ENCODE measurements around the gene FGD2. TPM values are rescaled to one million over a fixed set of nuclear protein-coding genes. Genes with fewer than 3 reads are reported as not detected.

Gene FGD2
- total RNA-seq, 3 donors from 2014 or later: 6.9 to 18.3 (median 14.1) TPM

DNA sequence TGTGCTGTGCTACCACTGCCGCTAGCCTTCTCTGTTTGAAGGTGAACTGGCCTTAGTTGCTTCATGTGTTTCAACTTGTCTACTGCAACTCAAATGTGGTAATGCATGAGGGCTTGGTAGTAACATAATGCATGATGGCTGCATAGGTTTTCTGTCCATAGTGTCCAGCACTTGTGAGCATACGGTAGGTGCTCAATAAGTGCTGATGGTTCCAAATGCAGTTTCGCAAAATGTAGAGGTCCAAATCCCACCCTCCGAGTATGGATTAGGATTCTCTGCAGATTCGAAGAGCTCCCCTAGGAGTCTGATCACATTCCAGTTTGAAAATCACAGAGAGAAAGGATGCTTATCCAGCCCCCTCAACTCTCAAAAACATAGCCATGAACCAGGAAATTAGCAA is 64.2 kb downstream of the FGD2 start:
- ATAC-seq (no peak), DNase-seq (no peak)
- no peak for TF ChIP-seq CTCF (IDR thresholded peaks at IDR 0.05)
- Histone ChIP-seq H3K36me3 (ENCODE audit: low read depth) (no peaks in the 10 kb centered on the region), H3K9me3 (no peaks in the 10 kb centered on the region), H3K4me1 (ENCODE audit: low read depth) (no peaks in the 10 kb centered on the region), H3K4me3 (no peak overlapping the region)
- intact Hi-C loops (cut with DNase I, micrococcal nuclease): no loop called here

GRCh38 chr6:37072526-37072925 is 67.1 kb downstream of the FGD2 start:
- H3K4me1 ChIP-seq (ENCODE audit: low read depth): no peaks in the 10 kb centered on the region
- no peak for DNase-seq
- ATAC-seq: no peak
- H3K9me3 ChIP-seq: no peaks in the 10 kb centered on the region
- TF ChIP-seq CTCF (IDR thresholded peaks at IDR 0.05): no peak
- H3K36me3 ChIP-seq (ENCODE audit: low read depth): no peaks in the 10 kb centered on the region
- H3K4me3 ChIP-seq: no peak overlapping the region
- intact Hi-C loops (cut with DNase I, micrococcal nuclease): no loop called here

GRCh38 chr6:37074053-37074827 is 68.8 kb downstream of the FGD2 start:
- DNase-seq: no peak
- H3K4me1 ChIP-seq (ENCODE audit: low read depth): no peaks in the 10 kb centered on the region
- no peak overlapping the region for H3K4me3 ChIP-seq
- no peaks in the 10 kb centered on the region for H3K36me3 ChIP-seq (ENCODE audit: low read depth)
- peak; percentile 32 for ATAC-seq
- TF ChIP-seq CTCF (IDR thresholded peaks at IDR 0.05): no peak
- intact Hi-C loops (cut with DNase I, micrococcal nuclease): no loop called here
- H3K9me3 ChIP-seq: no peaks in the 10 kb centered on the region

DNA sequence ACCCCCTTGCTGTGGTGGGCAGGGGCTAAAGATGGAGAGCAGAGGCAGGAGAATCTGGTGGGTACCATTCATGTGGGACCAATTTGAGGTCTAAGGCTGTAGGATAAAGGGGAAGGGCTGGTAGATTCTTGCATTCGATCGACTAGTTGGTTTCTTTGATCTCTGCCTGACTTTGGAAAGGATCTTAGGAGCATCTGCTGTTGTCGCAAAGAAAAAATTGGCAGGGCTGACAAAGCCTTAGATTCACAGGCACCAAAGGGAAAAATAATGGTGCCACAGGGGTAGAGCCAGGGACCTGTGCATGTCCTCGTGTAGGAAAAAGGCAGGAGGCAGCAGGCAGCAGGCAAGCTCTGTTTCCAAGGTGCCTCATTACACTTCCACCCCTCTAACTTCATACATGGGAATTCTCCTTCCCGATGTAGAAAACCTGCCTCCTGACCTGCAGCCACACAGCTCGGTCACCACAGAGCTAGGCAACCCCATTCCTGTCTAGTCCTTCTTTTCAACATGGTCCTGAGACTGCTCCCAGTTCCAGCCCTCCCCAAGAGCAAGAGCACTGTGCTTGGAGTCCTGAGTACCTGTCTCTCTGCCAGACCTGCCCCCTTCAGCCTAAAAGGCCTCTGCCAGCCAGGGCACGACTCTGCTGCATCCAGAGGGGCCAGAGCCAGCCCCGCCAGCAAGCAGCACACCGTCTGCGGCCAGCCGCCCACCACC is 71.9 kb downstream of the FGD2 start:
- DNase-seq (no peak), ATAC-seq (no peak)
- TF ChIP-seq CTCF (IDR thresholded peaks at IDR 0.05): no peak
- Histone ChIP-seq H3K4me3 (no peak overlapping the region), H3K9me3 (no peaks in the 10 kb centered on the region), H3K36me3 (ENCODE audit: low read depth) (no peaks in the 10 kb centered on the region), H3K4me1 (ENCODE audit: low read depth) (no peaks in the 10 kb centered on the region)
- intact Hi-C loops (cut with DNase I, micrococcal nuclease): no loop called here

DNA sequence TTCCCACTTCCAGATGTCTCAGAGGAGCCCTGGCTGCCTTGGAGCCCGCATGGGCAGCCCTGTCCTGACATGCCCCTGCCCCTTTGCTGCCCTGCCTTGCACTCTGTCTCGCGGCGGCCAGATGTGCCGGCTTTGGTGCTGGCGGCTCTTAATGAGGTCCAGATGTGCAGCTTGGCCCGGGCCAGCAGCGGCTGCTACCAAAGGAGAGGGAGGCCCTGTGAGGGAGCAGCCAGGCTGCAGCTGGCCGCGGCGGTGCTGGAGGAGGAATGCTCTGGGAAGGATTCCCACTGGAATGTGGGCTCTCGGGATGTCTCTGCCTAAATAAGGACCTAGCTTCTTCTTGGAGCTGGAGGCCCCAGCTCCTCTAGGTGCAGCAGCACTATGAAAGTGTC is 72.4 kb downstream of the FGD2 start:
- Histone ChIP-seq H3K36me3 (ENCODE audit: low read depth) (no peaks in the 10 kb centered on the region), H3K4me3 (no peak overlapping the region), H3K4me1 (ENCODE audit: low read depth) (no peaks in the 10 kb centered on the region), H3K9me3 (no peaks in the 10 kb centered on the region)
- ATAC-seq (peak; percentile 81), DNase-seq (peak; percentile 59 to 83 (median 69))
- intact Hi-C loops (cut with DNase I, micrococcal nuclease): no loop called here
- no peak for TF ChIP-seq CTCF (IDR thresholded peaks at IDR 0.05)

Other genes starting within 250 kb of the FGD2 start
- 10 to 100 TPM in 1 of 3 donors, 1 to 10 TPM in 2; 4.7 to 15.2 (median 6.1) TPM for gene CPNE5, start 166.2 kb upstream of the FGD2 start, total RNA-seq
- 10 to 100 TPM in 2 of 3 donors, 1 to 10 TPM in 1; 7.2 to 14.2 (median 10.5) TPM for gene PPIL1, start 130.9 kb upstream of the FGD2 start, total RNA-seq
- gene C6orf89, start 119.7 kb upstream of the FGD2 start, total RNA-seq: 10 to 100 TPM; 53.9 to 66.6 (median 56.0) TPM
- gene PI16, start 50.9 kb upstream of the FGD2 start, total RNA-seq: 1 to 10 TPM in 2 of 3 donors, under 1 TPM in 1; 0.46 to 6.1 (median 3.9) TPM
- gene MTCH1, start 19.5 kb upstream of the FGD2 start, total RNA-seq: 100 to 1,000 TPM; 153 to 186 (median 157) TPM
- gene PIM1, start 164.5 kb downstream of the FGD2 start, total RNA-seq: 10 to 100 TPM; 36.9 to 84.1 (median 56.0) TPM